Neural cell (in vitro differentiated cells): Measurements from ENCODE around the gene OR6K2. TPM values are rescaled to one million over a fixed set of nuclear protein-coding genes. Genes with fewer than 3 reads are reported as not detected.

ENCODE experiments used
- H2AFZ ChIP-seq: fragments of 200-600, 300-800 bp; sonication (generic), shearing (Covaris generic); 2 replicates; pipeline ENCODE4 v1.6.0; 2014; ENCODE audit warnings: low read depth, mild to moderate bottlenecking, antibody characterized with exemption, low read length, moderate library complexity
- H3F3A ChIP-seq: fragments of 200-600 bp; shearing (Covaris generic); 2 replicates; pipeline ENCODE4 v1.6.1; 2016; ENCODE audit warnings: mild to moderate bottlenecking, moderate library complexity, mixed read lengths, antibody characterized with exemption, low read length; ENCODE audit not compliant: insufficient read depth, poor library complexity, severe bottlenecking
- H3K27ac ChIP-seq: fragments of 200-600, 300-800 bp; sonication (generic), shearing (Covaris generic); 2 replicates; pipeline ENCODE4 v1.5.1; 2014; ENCODE audit warnings: mild to moderate bottlenecking, low read length, moderate library complexity
- H3K27me3 ChIP-seq: fragments of 300-800, 200-600 bp; sonication (generic), shearing (Covaris generic); 2 replicates; pipeline ENCODE4 v1.6.0; 2014; ENCODE audit warnings: mild to moderate bottlenecking, low read depth, low read length, moderate library complexity; ENCODE audit not compliant: insufficient read depth
- H3K36me3 ChIP-seq: fragments of 300-800, 200-600 bp; sonication (generic), shearing (Covaris generic); 2 replicates; pipeline ENCODE4 v1.5.1; 2014; ENCODE audit warnings: mild to moderate bottlenecking, antibody characterized with exemption, low read length, moderate library complexity; ENCODE audit not compliant: insufficient read depth
- H3K4me2 ChIP-seq: fragments of 300-800, 200-600 bp; sonication (generic), shearing (Covaris generic); 2 replicates; pipeline ENCODE4 v1.6.0; 2014; ENCODE audit warnings: mild to moderate bottlenecking, low read length
- H3K4me3 ChIP-seq: fragments of 300-800, 200-600 bp; sonication (generic), shearing (Covaris generic); 2 replicates; pipeline ENCODE4 v1.5.1; 2014; ENCODE audit warnings: mild to moderate bottlenecking, low read length, moderate library complexity
- H3K79me2 ChIP-seq: fragments of 200-600 bp; shearing (Covaris generic); replicated peaks from 2 replicates; pipeline ENCODE4 v1.6.0; 2014; ENCODE audit warnings: mild to moderate bottlenecking, low read length, moderate library complexity; ENCODE audit not compliant: insufficient read depth
- H3K9ac ChIP-seq: fragments of 300-800, 200-600 bp; sonication (generic), shearing (Covaris generic); 2 replicates; pipeline ENCODE4 v1.6.1; 2016; ENCODE audit warnings: mild to moderate bottlenecking, low read length, mixed read lengths
- H3K9me2 ChIP-seq: fragments of 200-600 bp; shearing (Covaris generic); 2 replicates; pipeline ENCODE4 v1.6.1; 2016; ENCODE audit warnings: mild to moderate bottlenecking, low read length, mixed read lengths; ENCODE audit not compliant: insufficient read depth
- H3K9me3 ChIP-seq: fragments of 200-600, 300-800 bp; sonication (generic), shearing (Covaris generic); 2 replicates; pipeline ENCODE4 v1.6.1; 2016; ENCODE audit warnings: mild to moderate bottlenecking, mixed run types, low read length, moderate library complexity, mixed read lengths
- H4K20me1 ChIP-seq: fragments of 200-600 bp; shearing (Covaris generic); 2 replicates; pipeline ENCODE4 v1.6.1; 2016; ENCODE audit warnings: mild to moderate bottlenecking, mixed run types; ENCODE audit not compliant: insufficient read depth
- EP300 ChIP-seq: fragments of 450-650 bp; conservative IDR thresholded peaks from 2 replicates; pipeline ENCODE4 v1.6.1; 2014; ENCODE audit warnings: antibody characterized with exemption, mild to moderate bottlenecking, moderate library complexity; ENCODE audit not compliant: poor library complexity, severe bottlenecking
- EZH2 ChIP-seq: fragments of 200-600, 300-800 bp; shearing (Covaris generic), sonication (generic); IDR thresholded peaks from 2 replicates; pipeline ENCODE4 v1.6.1; 2014; ENCODE audit warnings: antibody characterized with exemption, low read length, borderline replicate concordance, mild to moderate bottlenecking; ENCODE audit not compliant: insufficient read depth, poor library complexity, severe bottlenecking
- MXI1 ChIP-seq: fragments of 450-650 bp; conservative IDR thresholded peaks from 2 replicates; pipeline ENCODE4 v1.6.1; 2014; ENCODE audit warnings: antibody characterized with exemption, mild to moderate bottlenecking; ENCODE audit not compliant: poor library complexity, severe bottlenecking
- POLR2AphosphoS5 ChIP-seq: IDR thresholded peaks from 2 replicates; pipeline ENCODE4 v1.6.1; 2012
- RAD21 ChIP-seq: fragments of 450-650 bp; conservative IDR thresholded peaks from 2 replicates; pipeline ENCODE4 v1.6.1; 2014; ENCODE audit warnings: antibody characterized with exemption, mild to moderate bottlenecking, moderate library complexity
- SMC3 ChIP-seq: fragments of 450-650 bp; conservative IDR thresholded peaks from 2 replicates; pipeline ENCODE4 v1.6.1; 2014; ENCODE audit warnings: antibody characterized with exemption, mild to moderate bottlenecking, moderate library complexity; ENCODE audit not compliant: poor library complexity
- TAF1 ChIP-seq: IDR thresholded peaks from 2 replicates; pipeline ENCODE4 v1.6.1; 2012; ENCODE audit warnings: low read depth
- polyA minus RNA-seq: library from RNA; depleted of rRNA, polyadenylated mRNA; stranded (reverse); fragments of >200 nt; gene quantifications from 2 replicates; pipeline ENCODE4 v1.2.3, GENCODE V29; 2014
- polyA plus RNA-seq: library from polyadenylated mRNA; depleted of rRNA; stranded (reverse); fragments of >200 nt; gene quantifications from 2 replicates; pipeline ENCODE4 v1.2.3, GENCODE V29; 2014
- TF ChIP-seq, protein P1 (sequence below): IDR thresholded peaks from 2 replicates; pipeline ENCODE4 v1.6.1; 2012; ENCODE audit warnings: borderline replicate concordance
- TF ChIP-seq, protein P2 (sequence below): fragments of 450-650 bp; IDR thresholded peaks from 2 replicates; pipeline ENCODE4 v1.5.1; 2014; ENCODE audit warnings: antibody characterized with exemption, mild to moderate bottlenecking, moderate library complexity; ENCODE audit not compliant: poor library complexity, severe bottlenecking

The OR6K2 gene, protein sequence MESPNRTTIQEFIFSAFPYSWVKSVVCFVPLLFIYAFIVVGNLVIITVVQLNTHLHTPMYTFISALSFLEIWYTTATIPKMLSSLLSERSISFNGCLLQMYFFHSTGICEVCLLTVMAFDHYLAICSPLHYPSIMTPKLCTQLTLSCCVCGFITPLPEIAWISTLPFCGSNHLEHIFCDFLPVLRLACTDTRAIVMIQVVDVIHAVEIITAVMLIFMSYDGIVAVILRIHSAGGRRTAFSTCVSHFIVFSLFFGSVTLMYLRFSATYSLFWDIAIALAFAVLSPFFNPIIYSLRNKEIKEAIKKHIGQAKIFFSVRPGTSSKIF
- polyA plus RNA-seq: not detected in 2 replicates
- not detected in 2 replicates for polyA minus RNA-seq

DNA sequence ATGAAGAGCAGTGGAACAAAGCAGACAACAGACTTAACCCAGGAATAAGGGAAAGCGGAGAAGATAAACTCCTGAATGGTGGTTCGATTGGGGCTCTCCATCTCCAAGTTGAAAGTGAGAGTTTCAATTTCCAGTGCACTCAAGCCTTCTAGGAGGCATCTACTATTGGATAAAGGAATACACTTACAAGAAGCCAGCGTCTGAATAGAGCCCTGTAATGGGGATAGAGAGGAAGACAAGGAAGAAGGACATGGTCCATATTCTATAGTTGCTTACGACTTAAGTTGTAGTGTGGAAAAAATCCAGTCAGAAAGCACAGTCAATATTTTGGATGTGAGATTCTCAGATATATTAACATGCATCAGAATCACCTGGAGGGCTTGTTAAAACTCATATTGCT is at the start of gene OR6K2:
Gene OR6K2 (minus strand): TSS at position 101 of the 400 bp plus-strand sequence. CDS start 0 bp downstream, at position 101.
- H3F3A ChIP-seq: no peaks in the 10 kb centered on the region
- no peak within 1 kb of the TSS for H3K27ac ChIP-seq
- H3K36me3 ChIP-seq: no peaks in the 10 kb centered on the region
- H3K9me2 ChIP-seq: no peaks in the 10 kb centered on the region
- no peak within 1 kb of the TSS for H2AFZ ChIP-seq
- H3K4me3 ChIP-seq: no peak within 1 kb of the TSS
- no peak for TF ChIP-seq RAD21
- TF ChIP-seq, protein P1, sequence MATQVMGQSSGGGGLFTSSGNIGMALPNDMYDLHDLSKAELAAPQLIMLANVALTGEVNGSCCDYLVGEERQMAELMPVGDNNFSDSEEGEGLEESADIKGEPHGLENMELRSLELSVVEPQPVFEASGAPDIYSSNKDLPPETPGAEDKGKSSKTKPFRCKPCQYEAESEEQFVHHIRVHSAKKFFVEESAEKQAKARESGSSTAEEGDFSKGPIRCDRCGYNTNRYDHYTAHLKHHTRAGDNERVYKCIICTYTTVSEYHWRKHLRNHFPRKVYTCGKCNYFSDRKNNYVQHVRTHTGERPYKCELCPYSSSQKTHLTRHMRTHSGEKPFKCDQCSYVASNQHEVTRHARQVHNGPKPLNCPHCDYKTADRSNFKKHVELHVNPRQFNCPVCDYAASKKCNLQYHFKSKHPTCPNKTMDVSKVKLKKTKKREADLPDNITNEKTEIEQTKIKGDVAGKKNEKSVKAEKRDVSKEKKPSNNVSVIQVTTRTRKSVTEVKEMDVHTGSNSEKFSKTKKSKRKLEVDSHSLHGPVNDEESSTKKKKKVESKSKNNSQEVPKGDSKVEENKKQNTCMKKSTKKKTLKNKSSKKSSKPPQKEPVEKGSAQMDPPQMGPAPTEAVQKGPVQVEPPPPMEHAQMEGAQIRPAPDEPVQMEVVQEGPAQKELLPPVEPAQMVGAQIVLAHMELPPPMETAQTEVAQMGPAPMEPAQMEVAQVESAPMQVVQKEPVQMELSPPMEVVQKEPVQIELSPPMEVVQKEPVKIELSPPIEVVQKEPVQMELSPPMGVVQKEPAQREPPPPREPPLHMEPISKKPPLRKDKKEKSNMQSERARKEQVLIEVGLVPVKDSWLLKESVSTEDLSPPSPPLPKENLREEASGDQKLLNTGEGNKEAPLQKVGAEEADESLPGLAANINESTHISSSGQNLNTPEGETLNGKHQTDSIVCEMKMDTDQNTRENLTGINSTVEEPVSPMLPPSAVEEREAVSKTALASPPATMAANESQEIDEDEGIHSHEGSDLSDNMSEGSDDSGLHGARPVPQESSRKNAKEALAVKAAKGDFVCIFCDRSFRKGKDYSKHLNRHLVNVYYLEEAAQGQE: no peak
- TF ChIP-seq, protein P2, sequence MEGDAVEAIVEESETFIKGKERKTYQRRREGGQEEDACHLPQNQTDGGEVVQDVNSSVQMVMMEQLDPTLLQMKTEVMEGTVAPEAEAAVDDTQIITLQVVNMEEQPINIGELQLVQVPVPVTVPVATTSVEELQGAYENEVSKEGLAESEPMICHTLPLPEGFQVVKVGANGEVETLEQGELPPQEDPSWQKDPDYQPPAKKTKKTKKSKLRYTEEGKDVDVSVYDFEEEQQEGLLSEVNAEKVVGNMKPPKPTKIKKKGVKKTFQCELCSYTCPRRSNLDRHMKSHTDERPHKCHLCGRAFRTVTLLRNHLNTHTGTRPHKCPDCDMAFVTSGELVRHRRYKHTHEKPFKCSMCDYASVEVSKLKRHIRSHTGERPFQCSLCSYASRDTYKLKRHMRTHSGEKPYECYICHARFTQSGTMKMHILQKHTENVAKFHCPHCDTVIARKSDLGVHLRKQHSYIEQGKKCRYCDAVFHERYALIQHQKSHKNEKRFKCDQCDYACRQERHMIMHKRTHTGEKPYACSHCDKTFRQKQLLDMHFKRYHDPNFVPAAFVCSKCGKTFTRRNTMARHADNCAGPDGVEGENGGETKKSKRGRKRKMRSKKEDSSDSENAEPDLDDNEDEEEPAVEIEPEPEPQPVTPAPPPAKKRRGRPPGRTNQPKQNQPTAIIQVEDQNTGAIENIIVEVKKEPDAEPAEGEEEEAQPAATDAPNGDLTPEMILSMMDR: no peak
- TF ChIP-seq EZH2: no peak
- no peak for TF ChIP-seq SMC3
- TF ChIP-seq POLR2AphosphoS5: no peak
- TF ChIP-seq EP300: no peak
- TF ChIP-seq MXI1: no peak
- TF ChIP-seq TAF1: no peak
- H4K20me1 ChIP-seq: no peaks in the 10 kb centered on the region
- no peak within 1 kb of the TSS for H3K9ac ChIP-seq
- no peaks in the 10 kb centered on the region for H3K9me3 ChIP-seq
- H3K27me3 ChIP-seq: no peaks in the 10 kb centered on the region
- H3K79me2 ChIP-seq: no peaks in the 10 kb centered on the region
- no peak within 1 kb of the TSS for H3K4me2 ChIP-seq

- H3K9me2 ChIP-seq: no peaks in the 10 kb centered on the region
- no peaks in the 10 kb centered on the region for H3F3A ChIP-seq
- H4K20me1 ChIP-seq: no peaks in the 10 kb centered on the region
- no peaks in the 10 kb centered on the region for H3K9me3 ChIP-seq
- no peak overlapping the region for H2AFZ ChIP-seq
- H3K4me2 ChIP-seq: no peak overlapping the region
- TF ChIP-seq, protein P1: no peak
- TF ChIP-seq EZH2 (no peak), TAF1 (no peak), MXI1 (no peak), RAD21 (no peak), EP300 (no peak), POLR2AphosphoS5 (no peak), SMC3 (no peak)
- TF ChIP-seq, protein P2: no peak
- H3K27ac ChIP-seq: no peak overlapping the region
- no peaks in the 10 kb centered on the region for H3K27me3 ChIP-seq
- H3K9ac ChIP-seq: no peak overlapping the region
- no peak overlapping the region for H3K4me3 ChIP-seq
- H3K79me2 ChIP-seq: no peaks in the 10 kb centered on the region
- no peaks in the 10 kb centered on the region for H3K36me3 ChIP-seq
Measured at GRCh38 chr1:158735848-158736247, 35.4 kb upstream of the OR6K2 start.
